WTC11 (cell line): Measurements from ENCODE around the gene DNAH17. TPM values are rescaled to one million over a fixed set of nuclear protein-coding genes. Genes with fewer than 3 reads are reported as not detected.

ENCODE experiments used
- ATAC-seq: fragments of 200-7000 bp; cut with Tn5 transposase; 2 replicates; pipeline ENCODE4 v1.10.0; 2021; ENCODE audit warnings: mild to moderate bottlenecking, moderate library complexity
- CTCF ChIA-PET: fragments of 300-600 bp; sonication (Branson Sonifier 250); formaldehyde crosslinking; loops from one replicate; lab custom pipeline; 2021; ENCODE audit warnings: antibody characterized with exemption; lab: Charles Lee
- POLR2A ChIA-PET: fragments of 350-600 bp; sonication (Branson Sonifier 250); formaldehyde crosslinking; loops from one replicate; lab custom pipeline; 2021; ENCODE audit warnings: antibody characterized with exemption; lab: Charles Lee
- DNase-seq: peaks from one replicate; pipeline ENCODE4 v3.0.0; 2021; ENCODE audit warnings: low spot score
- H3K27ac Mint-ChIP-seq: 2 replicates; pipeline ENCODE4 v1.8.0; 2021; ENCODE audit warnings: mixed read lengths
- H3K27me3 Mint-ChIP-seq: 2 replicates; pipeline ENCODE4 v1.8.0; 2021; ENCODE audit warnings: low read depth, mild to moderate bottlenecking, moderate library complexity, mixed read lengths
- H3K36me3 Mint-ChIP-seq: 2 replicates; pipeline ENCODE4 v1.8.0; 2021; ENCODE audit warnings: mixed read lengths
- H3K4me1 Mint-ChIP-seq: 2 replicates; pipeline ENCODE4 v1.8.0; 2022; ENCODE audit warnings: mixed read lengths
- H3K4me3 Mint-ChIP-seq: 2 replicates; pipeline ENCODE4 v1.8.0; 2021; ENCODE audit warnings: mild to moderate bottlenecking, moderate library complexity, mixed read lengths
- H3K9me3 Mint-ChIP-seq: 2 replicates; pipeline ENCODE4 v1.8.0; 2021; ENCODE audit warnings: mixed read lengths
- AR ChIP-seq: fragments of 250-450 bp; sonication (Bioruptor Pico); IDR thresholded peaks from 2 replicates; pipeline ENCODE4 v1.9.0; 2021; ENCODE audit warnings: mild to moderate bottlenecking
- ATF3 ChIP-seq: sonication (generic); formaldehyde crosslinking; conservative IDR thresholded peaks from 2 replicates; pipeline ENCODE4 v1.8.1; 2022; ENCODE audit warnings: mild to moderate bottlenecking, missing genetic modification reagents
- ATF6 ChIP-seq: sonication (generic); formaldehyde crosslinking; IDR thresholded peaks from 2 replicates; pipeline ENCODE4 v1.8.1; 2023; ENCODE audit warnings: mild to moderate bottlenecking, missing genetic modification reagents
- CREM ChIP-seq: sonication (generic); formaldehyde crosslinking; IDR thresholded peaks from 2 replicates; pipeline ENCODE4 v1.8.1; 2022; ENCODE audit warnings: mild to moderate bottlenecking, missing genetic modification reagents, moderate library complexity
- E2F5 ChIP-seq: sonication (generic); formaldehyde crosslinking; IDR thresholded peaks from 2 replicates; pipeline ENCODE4 v1.8.1; 2022; ENCODE audit warnings: mild to moderate bottlenecking, moderate library complexity, missing genetic modification reagents
- ELF4 ChIP-seq: sonication (generic); formaldehyde crosslinking; IDR thresholded peaks from 2 replicates; pipeline ENCODE4 v1.8.1; 2022; ENCODE audit warnings: low read depth, mild to moderate bottlenecking, moderate library complexity, missing genetic modification reagents
- FOXP1 ChIP-seq: sonication (generic); formaldehyde crosslinking; IDR thresholded peaks from 2 replicates; pipeline ENCODE4 v1.8.0; 2022; ENCODE audit warnings: missing genetic modification reagents, mild to moderate bottlenecking, moderate library complexity, borderline replicate concordance
- NFE2L1 ChIP-seq: sonication (generic); formaldehyde crosslinking; IDR thresholded peaks from 2 replicates; pipeline ENCODE4 v1.8.1; 2023; ENCODE audit warnings: missing genetic modification reagents
- ZNF232 ChIP-seq: sonication (generic); formaldehyde crosslinking; IDR thresholded peaks from 2 replicates; pipeline ENCODE4 v1.8.0; 2022; ENCODE audit warnings: mild to moderate bottlenecking, missing genetic modification reagents
- ZNF416 ChIP-seq: fragments of 250-450 bp; sonication (Bioruptor Pico); IDR thresholded peaks from 2 replicates; pipeline ENCODE4 v1.9.0; 2021; ENCODE audit warnings: mild to moderate bottlenecking, inconsistent platforms
- total RNA-seq: library from RNA; stranded (reverse); gene quantifications from 3 replicates; pipeline ENCODE4 v1.2.3, GENCODE V29; 2021
- TF ChIP-seq, protein P1 (sequence below): sonication (generic); formaldehyde crosslinking; IDR thresholded peaks from 2 replicates; pipeline ENCODE4 v1.8.0; 2023; ENCODE audit warnings: missing genetic modification reagents
- TF ChIP-seq, protein P2 (sequence below): sonication (generic); formaldehyde crosslinking; IDR thresholded peaks from 2 replicates; pipeline ENCODE4 v1.8.0; 2022; ENCODE audit warnings: mild to moderate bottlenecking, missing genetic modification reagents
- TF ChIP-seq, protein P3 (sequence below): sonication (generic); formaldehyde crosslinking; IDR thresholded peaks from 2 replicates; pipeline ENCODE4 v1.8.0; 2022; ENCODE audit warnings: missing genetic modification reagents
- TF ChIP-seq, protein P4 (sequence below): fragments of 250-450 bp; sonication (Bioruptor Pico); conservative IDR thresholded peaks from 2 replicates; pipeline ENCODE4 v1.9.0; 2021; ENCODE audit warnings: mild to moderate bottlenecking

DNAH17 gene
- total RNA-seq, 1 experiment from 2014 or later, result 0.87 TPM

DNA sequence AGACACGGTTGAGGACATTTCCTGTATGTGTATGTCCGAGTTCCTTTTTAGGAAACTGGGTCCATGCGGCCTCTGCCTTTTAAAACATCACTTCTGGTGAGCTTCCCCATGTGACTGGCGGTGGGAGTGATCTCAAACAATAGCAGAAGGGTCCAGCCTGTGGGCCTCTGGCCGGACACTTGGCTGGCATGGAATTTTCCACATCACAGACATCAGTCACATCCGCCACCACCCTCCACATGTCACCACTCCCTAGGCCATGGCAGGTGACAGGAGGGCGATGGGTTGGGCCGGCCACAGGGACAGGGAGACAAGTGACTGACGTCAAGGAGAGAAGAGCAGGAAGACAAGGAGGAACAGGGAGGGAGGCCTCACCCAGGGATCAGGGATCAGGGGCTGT, 83.7 kb downstream of the DNAH17 start (continued):
- TF ChIP-seq E2F5 (no peak), FOXP1 (no peak), ZNF416 (CRISPR knock-in tag) (no peak), NFE2L1 (CRISPR knock-in tag) (no peak), ZNF232 (no peak)
- TF ChIP-seq, protein P1, sequence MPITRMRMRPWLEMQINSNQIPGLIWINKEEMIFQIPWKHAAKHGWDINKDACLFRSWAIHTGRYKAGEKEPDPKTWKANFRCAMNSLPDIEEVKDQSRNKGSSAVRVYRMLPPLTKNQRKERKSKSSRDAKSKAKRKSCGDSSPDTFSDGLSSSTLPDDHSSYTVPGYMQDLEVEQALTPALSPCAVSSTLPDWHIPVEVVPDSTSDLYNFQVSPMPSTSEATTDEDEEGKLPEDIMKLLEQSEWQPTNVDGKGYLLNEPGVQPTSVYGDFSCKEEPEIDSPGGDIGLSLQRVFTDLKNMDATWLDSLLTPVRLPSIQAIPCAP, result no peak
- TF ChIP-seq, protein P2, sequence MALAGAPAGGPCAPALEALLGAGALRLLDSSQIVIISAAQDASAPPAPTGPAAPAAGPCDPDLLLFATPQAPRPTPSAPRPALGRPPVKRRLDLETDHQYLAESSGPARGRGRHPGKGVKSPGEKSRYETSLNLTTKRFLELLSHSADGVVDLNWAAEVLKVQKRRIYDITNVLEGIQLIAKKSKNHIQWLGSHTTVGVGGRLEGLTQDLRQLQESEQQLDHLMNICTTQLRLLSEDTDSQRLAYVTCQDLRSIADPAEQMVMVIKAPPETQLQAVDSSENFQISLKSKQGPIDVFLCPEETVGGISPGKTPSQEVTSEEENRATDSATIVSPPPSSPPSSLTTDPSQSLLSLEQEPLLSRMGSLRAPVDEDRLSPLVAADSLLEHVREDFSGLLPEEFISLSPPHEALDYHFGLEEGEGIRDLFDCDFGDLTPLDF (CRISPR knock-in tag), result no peak

GRCh38 chr17:78492116-78492799, 84.9 kb downstream of the DNAH17 start:
- ATAC-seq, result no peak
- Mint-ChIP-seq H3K27ac (no peak overlapping the region), H3K9me3 (no peaks in the 10 kb centered on the region), H3K4me3 (no peak overlapping the region), H3K36me3 (no peaks in the 10 kb centered on the region), H3K27me3 (peaks cover 21% of the 10 kb centered on the region), H3K4me1 (peaks cover 1% of the 10 kb centered on the region; the same call in 1 of the 2 replicates)
- TF ChIP-seq AR (CRISPR knock-in tag), result no peak
- no peak for TF ChIP-seq ATF6 (CRISPR knock-in tag)
- TF ChIP-seq ZNF232, result no peak
- TF ChIP-seq, protein P3, sequence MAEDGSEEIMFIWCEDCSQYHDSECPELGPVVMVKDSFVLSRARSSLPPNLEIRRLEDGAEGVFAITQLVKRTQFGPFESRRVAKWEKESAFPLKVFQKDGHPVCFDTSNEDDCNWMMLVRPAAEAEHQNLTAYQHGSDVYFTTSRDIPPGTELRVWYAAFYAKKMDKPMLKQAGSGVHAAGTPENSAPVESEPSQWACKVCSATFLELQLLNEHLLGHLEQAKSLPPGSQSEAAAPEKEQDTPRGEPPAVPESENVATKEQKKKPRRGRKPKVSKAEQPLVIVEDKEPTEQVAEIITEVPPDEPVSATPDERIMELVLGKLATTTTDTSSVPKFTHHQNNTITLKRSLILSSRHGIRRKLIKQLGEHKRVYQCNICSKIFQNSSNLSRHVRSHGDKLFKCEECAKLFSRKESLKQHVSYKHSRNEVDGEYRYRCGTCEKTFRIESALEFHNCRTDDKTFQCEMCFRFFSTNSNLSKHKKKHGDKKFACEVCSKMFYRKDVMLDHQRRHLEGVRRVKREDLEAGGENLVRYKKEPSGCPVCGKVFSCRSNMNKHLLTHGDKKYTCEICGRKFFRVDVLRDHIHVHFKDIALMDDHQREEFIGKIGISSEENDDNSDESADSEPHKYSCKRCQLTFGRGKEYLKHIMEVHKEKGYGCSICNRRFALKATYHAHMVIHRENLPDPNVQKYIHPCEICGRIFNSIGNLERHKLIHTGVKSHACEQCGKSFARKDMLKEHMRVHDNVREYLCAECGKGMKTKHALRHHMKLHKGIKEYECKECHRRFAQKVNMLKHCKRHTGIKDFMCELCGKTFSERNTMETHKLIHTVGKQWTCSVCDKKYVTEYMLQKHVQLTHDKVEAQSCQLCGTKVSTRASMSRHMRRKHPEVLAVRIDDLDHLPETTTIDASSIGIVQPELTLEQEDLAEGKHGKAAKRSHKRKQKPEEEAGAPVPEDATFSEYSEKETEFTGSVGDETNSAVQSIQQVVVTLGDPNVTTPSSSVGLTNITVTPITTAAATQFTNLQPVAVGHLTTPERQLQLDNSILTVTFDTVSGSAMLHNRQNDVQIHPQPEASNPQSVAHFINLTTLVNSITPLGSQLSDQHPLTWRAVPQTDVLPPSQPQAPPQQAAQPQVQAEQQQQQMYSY, result no peak
- TF ChIP-seq ATF3 (CRISPR knock-in tag), result no peak
- TF ChIP-seq CREM (CRISPR knock-in tag), result no peak
- TF ChIP-seq ELF4 (CRISPR knock-in tag), result no peak
- TF ChIP-seq, protein P4, sequence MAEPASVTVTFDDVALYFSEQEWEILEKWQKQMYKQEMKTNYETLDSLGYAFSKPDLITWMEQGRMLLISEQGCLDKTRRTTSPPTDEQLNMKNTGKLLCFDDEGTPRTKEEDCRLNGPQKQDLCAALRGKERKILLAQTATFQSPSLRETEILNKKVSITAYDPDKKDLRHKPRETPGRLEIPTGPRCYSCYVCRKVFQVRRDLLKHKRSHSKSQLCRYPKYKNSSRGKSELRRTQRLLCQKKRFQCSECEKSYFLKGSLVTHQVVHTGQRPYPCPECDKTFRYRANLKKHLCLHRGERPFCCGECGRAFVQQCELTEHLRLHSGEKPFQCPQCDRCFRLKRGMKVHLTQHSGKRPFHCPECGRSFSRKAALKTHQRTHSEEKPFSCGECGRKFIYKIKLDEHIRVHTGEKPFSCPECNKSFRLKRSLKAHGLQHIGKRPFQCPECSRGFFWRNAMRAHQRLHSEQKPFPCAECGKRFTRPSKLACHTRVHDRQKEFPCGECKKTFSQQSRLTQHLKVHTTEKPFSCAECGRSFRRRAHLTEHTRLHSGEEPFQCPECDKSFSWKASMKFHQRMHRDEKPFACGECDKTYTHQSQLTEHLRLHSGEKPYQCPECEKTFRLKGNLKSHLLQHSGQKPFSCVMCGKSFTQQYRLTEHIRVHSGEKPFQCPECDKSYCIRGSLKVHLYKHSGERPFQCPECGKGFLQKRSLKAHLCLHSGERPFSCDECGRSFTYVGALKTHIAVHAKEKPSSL (CRISPR knock-in tag), result no peak
- ChIA-PET POLR2A (interaction anchor here (0.6 kb wide), 2 partner anchors 65 to 254 kb away, joined by 3 to 5 read pairs; no protein-coding TSS in a partner anchor), CTCF (interaction anchor here (0.7 to 2.3 kb wide), 8 partner anchors 33 to 307 kb away, joined by 3 to 11 read pairs (median 4); no protein-coding TSS in a partner anchor)
- no peak for DNase-seq
